ENCODE results near the gene MANBA. TPM values are rescaled to one million over a fixed set of nuclear protein-coding genes. Genes with fewer than 3 reads are reported as not detected.

The MANBA gene
- total RNA-seq, 4 donors from 2014 or later, result 6.4 to 41.5 (median 17.8) TPM

DNA sequence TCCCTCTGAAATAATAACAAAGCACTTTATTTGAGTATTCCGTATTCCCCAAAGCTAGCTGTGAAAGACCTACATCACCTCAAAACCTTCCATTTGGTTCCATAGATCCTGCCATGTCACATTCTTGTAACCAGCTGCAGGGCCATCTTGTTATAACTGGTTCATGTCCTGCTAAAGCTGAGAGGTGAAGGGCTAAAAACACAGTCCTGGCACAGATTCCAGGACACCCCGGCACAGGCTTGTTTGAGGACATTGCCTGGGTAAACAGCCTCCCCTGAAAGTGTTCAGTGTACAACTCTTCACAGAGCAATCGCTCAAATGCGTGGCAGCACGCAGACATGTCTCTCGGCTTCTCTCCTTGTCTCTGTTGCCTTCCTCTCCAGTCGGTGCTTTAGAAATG is 129.2 kb downstream of the MANBA start:
- Histone ChIP-seq H3K27ac (no peak overlapping the region), H3K4me1 (no peaks in the 10 kb centered on the region), H3K27me3 (no peaks in the 10 kb centered on the region), H3K4me3 (no peak overlapping the region), H3K36me3 (no peaks in the 10 kb centered on the region), H3K9me3 (no peaks in the 10 kb centered on the region)
- intact Hi-C loops (cut with DNase I; ENCODE audit: low total_unique reads), result no loop called here
- no peak for DNase-seq
- TF ChIP-seq, protein P1, sequence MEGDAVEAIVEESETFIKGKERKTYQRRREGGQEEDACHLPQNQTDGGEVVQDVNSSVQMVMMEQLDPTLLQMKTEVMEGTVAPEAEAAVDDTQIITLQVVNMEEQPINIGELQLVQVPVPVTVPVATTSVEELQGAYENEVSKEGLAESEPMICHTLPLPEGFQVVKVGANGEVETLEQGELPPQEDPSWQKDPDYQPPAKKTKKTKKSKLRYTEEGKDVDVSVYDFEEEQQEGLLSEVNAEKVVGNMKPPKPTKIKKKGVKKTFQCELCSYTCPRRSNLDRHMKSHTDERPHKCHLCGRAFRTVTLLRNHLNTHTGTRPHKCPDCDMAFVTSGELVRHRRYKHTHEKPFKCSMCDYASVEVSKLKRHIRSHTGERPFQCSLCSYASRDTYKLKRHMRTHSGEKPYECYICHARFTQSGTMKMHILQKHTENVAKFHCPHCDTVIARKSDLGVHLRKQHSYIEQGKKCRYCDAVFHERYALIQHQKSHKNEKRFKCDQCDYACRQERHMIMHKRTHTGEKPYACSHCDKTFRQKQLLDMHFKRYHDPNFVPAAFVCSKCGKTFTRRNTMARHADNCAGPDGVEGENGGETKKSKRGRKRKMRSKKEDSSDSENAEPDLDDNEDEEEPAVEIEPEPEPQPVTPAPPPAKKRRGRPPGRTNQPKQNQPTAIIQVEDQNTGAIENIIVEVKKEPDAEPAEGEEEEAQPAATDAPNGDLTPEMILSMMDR (IDR thresholded peaks at IDR 0.05), result no peak
- TF ChIP-seq POLR2A (IDR thresholded peaks at IDR 0.05), result no peak

DNA sequence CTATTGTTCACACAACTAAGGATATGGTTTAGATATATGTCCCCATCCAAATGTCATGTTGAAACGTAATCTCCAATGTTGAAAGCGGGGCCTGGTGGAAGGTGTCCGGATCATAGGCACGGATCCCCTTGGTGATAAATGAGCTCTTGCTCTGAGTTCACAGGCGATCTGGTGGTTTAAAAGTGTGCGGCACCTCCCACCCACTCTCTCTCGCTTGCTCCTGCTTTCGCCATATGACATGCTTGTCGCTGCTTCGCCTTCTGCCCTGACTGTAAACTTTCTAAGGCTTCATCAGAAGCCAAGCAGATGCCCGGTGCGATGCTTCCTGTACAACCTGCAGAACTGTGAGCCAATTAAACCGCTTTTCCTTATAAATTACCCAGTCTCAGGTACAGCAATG is 131.1 kb downstream of the MANBA start:
- Histone ChIP-seq H3K27ac (no peak overlapping the region), H3K4me1 (no peaks in the 10 kb centered on the region), H3K9me3 (no peaks in the 10 kb centered on the region), H3K27me3 (no peaks in the 10 kb centered on the region), H3K4me3 (no peak overlapping the region), H3K36me3 (no peaks in the 10 kb centered on the region)
- intact Hi-C loops (cut with DNase I; ENCODE audit: low total_unique reads), result no loop called here
- TF ChIP-seq, protein P1 (IDR thresholded peaks at IDR 0.05), result no peak
- no peak for TF ChIP-seq POLR2A (IDR thresholded peaks at IDR 0.05)
- DNase-seq, result no peak

DNA sequence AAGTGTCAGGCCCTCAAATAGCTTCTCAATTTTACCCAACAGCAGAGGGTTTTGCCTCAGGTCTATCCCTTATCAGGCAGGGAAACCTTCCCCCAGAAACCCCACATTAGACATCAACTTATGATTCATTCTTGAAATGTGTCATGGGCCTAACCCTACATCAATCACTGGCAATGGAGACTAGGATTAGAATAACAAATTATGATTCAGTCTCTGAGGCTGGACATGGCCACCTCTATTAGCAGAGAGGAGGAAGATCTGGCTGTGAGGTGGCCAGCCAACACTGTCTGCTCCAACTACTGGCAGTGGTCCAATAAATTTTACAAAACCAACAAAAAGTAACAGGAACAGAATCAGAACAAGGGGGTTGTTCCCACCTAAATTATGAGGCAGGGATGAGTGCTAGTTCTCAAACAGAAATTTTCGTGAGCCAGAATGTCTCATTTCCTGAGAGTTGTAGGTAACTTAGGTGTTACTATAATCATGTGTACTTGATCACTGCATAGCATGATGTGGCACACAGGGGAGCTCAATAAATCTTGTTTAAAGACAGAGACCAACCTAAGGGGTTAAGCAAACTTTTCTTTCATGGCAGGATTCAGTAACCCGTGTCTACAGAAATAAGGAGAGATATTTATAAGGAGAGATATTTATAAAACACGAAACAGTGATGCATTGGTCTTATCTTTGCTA is 132.8 kb downstream of the MANBA start:
- Histone ChIP-seq H3K36me3 (no peaks in the 10 kb centered on the region), H3K9me3 (no peaks in the 10 kb centered on the region), H3K4me3 (no peak overlapping the region), H3K27me3 (no peaks in the 10 kb centered on the region), H3K4me1 (no peaks in the 10 kb centered on the region), H3K27ac (no peak overlapping the region)
- TF ChIP-seq POLR2A (IDR thresholded peaks at IDR 0.05), result no peak
- TF ChIP-seq, protein P1 (IDR thresholded peaks at IDR 0.05), result no peak
- DNase-seq, result no peak
- intact Hi-C loops (cut with DNase I; ENCODE audit: low total_unique reads), result no loop called here

DNA sequence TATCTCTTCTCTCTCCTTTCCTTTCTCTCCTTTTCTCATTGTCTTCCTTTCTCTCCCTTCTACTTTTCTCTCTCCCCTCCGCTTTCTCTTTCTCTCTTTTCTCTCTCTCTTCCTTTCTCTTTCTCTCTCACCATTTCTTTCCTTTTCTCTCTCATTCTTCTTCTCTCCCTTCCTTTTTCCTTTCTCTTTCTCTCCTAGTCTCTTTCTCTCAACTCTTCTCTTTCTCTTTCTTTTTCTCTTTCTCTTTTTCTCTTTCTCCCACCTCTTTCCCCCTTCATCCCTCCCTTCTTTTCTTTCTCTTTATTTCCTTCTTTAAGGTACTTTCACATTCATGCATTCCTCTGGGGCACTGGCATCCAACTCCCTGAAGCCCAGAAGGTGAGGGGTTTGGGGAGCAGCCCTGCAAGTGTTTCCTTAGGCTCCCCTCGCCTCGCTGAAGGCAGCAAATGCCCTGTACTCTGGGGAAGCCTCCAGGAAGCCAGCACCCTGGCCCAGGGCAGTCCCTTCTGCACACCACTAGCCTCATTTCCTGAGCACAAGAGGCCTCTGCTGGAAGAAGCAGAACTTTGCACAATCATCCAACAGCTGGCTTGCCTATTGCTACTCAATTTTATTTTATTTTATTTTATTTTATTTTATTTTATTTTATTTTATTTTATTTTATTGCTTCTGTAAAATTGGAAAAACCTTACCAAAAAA is 135.4 kb downstream of the MANBA start:
- no peak for TF ChIP-seq POLR2A (IDR thresholded peaks at IDR 0.05)
- TF ChIP-seq, protein P1 (IDR thresholded peaks at IDR 0.05), result peak in 3 of 4 experiments; percentile 22 to 38 (median 22)
- no peaks in the 10 kb centered on the region for H3K36me3 ChIP-seq
- H3K9me3 ChIP-seq, result no peaks in the 10 kb centered on the region
- DNase-seq, result peak; percentile 39 to 41
- H3K27ac ChIP-seq, result no peak overlapping the region
- intact Hi-C loops (cut with DNase I; ENCODE audit: low total_unique reads), result no loop called here
- H3K4me3 ChIP-seq, result no peak overlapping the region
- H3K27me3 ChIP-seq, result no peaks in the 10 kb centered on the region
- H3K4me1 ChIP-seq, result no peaks in the 10 kb centered on the region

DNA sequence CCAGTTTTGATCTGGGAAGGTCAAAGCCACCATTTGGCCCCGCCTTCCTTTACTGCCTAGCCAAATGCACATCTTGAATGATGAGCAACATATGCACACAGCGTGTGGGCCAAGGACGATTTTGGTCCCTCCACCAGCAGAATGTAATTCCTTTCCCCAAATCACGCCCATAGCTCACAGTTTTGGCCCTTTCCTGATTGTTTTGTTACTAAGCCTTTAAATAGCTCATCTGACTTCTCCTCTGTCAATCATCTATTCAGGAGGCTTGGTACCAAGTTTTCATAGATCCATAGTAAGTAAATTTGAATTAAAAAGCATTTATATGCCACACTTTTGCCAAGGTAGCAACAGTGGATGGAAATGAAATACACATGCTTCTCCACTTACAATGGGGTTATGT is 136.3 kb downstream of the MANBA start:
- no peaks in the 10 kb centered on the region for H3K4me1 ChIP-seq
- TF ChIP-seq, protein P1 (IDR thresholded peaks at IDR 0.05), result no peak
- TF ChIP-seq POLR2A (IDR thresholded peaks at IDR 0.05), result no peak
- H3K27ac ChIP-seq, result no peak overlapping the region
- no peak for DNase-seq
- intact Hi-C loops (cut with DNase I; ENCODE audit: low total_unique reads), result no loop called here
- H3K36me3 ChIP-seq, result no peaks in the 10 kb centered on the region
- H3K9me3 ChIP-seq, result no peaks in the 10 kb centered on the region
- no peaks in the 10 kb centered on the region for H3K27me3 ChIP-seq
- H3K4me3 ChIP-seq, result no peak overlapping the region

All from uterus (tissue), 4 donors.